T-helper 1 cell treated with Interleukin-12 subunit alpha and Interleukin-12 subunit beta and Interleukin-4 antibody, amounts not matched to agents 30 μg/mL and 1 μg/mL, for 36 hours (primary cell): Measurements from ENCODE around the gene PDCD1.
A peak's percentile ranks its signal among the peaks of the same experiment; 100 is the strongest.
"Not testable (repeated sequence)": the region's sequence is repeated elsewhere in the genome, so short reads cannot be mapped to it uniquely, and the experiment has no call there.

Source experiments
- H3K27ac Mint-ChIP-seq: one replicate; pipeline ENCODE4 v1.8.0; 2021; ENCODE audit warnings: mild to moderate bottlenecking, mixed read lengths
- H3K27me3 Mint-ChIP-seq: one replicate; pipeline ENCODE4 v1.8.0; 2021; ENCODE audit warnings: low read depth, mixed read lengths
- H3K36me3 Mint-ChIP-seq: one replicate; pipeline ENCODE4 v1.8.0; 2021; ENCODE audit warnings: low read depth, mixed read lengths
- H3K4me1 Mint-ChIP-seq: one replicate; pipeline ENCODE4 v1.8.0; 2021; ENCODE audit warnings: low read depth, mixed read lengths
- H3K4me3 Mint-ChIP-seq: one replicate; pipeline ENCODE4 v1.8.0; 2021; ENCODE audit warnings: mild to moderate bottlenecking, moderate library complexity, mixed read lengths
- H3K9me3 Mint-ChIP-seq: one replicate; pipeline ENCODE4 v1.8.0; 2021; ENCODE audit warnings: mixed read lengths

Gene PDCD1

DNA sequence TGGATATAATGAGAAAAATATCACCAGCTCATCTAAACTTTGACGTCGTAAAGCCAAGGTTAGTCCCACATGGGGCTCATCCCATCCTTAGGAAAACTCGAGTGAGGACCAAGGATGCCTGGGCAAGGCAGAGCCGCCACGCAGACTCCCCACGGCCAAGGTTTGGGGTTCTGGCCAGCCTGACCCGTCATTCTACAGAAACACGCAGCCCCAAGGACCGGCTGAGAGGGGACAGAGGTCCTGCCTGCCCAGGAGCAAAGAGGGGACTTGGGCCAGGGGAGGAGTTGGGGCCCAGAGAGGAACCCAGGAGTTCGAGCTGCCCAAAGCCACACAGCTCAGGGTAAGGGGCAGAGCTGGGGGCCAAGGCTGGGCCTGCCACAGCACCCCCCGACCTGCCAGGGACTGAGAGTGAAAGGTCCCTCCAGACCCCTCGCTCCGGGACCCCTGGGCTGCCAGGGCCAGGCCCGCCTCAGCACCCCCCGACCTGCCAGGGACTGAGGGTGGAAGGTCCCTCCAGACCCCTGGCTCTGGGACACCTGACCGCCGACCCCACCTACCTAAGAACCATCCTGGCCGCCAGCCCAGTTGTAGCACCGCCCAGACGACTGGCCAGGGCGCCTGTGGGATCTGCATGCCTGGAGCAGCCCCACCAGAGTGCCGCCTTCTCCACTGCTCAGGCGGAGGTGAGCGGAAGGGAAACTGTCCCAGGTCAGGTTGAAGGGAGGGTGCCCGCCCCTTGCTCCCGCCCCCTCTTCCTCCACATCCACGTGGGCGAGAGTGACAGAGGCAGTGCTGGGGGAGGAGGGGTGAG is at the start of gene PDCD1:
Gene PDCD1, minus strand, starts transcription at position 689 of the 811 bp plus-strand sequence. Its CDS starts 56 bp downstream, at position 633.
- H3K4me3 Mint-ChIP-seq: peak within 1 kb of the TSS; percentile 80
- H3K4me1 Mint-ChIP-seq: peaks cover 28% of the 10 kb centered on the region

DNA sequence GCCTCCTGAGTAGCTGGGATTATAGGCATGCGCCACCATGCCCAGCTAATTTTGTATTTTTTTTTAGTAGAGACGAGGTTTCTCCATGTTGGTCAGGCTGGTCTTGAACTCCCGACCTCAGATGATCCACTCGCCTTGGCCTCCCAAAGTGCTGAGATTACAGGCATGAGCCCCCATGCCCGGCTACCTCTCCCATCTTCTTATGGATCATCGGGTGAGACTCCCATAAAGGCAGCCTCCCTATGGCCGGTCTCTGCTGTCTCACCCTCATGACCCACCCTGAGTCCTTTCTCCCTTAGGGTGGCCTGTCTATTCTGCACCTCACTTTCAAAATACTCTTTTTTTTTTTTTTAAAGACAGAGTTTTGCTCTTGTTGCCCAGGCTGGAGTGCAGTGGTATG is 49.1 kb upstream of the PDCD1 start:
- not testable (repeated sequence) for H3K4me1 Mint-ChIP-seq

More for the DNA sequence above, at the start of gene PDCD1:
- Mint-ChIP-seq H3K36me3 (peaks cover 1% of the 10 kb centered on the region), H3K9me3 (no peaks in the 10 kb centered on the region), H3K27me3 (no peaks in the 10 kb centered on the region), H3K27ac (peak within 1 kb of the TSS; percentile 92)

DNA sequence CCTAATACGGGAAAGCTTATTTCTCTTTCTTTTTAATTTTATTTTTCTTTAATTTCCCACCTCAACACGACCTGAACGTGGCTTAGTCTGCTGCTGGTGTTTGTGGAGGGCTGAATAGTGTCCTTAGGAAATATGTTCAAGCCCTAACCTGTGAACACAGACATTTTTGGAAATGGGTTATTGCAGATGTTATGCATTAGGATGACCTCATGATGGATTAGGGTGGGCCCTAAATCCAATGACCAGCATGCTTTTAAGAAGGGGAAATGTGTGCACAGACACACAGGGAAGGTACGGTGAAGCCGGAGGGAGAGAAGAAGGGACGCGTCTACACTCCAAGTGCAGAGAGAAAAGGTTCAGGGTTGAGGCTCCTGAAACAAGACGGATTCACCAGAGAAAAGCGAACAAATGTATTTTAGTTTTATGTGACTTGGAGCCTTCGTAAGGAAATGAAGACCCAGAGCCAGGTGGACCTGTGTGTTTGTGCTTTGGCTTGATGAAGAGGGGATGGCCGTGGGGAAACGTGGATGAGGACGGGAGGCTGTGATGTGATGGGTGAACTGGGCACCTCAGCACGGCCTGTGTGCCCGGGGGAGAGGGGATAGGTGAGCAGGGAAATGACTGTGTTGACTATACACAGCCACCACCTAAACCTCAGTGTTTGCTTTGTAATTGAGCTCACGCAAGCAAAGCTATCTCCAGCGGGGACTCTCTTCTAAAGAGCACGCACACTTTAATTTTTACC is 48.3 kb upstream of the PDCD1 start:
- Mint-ChIP-seq H3K27me3 (no peaks in the 10 kb centered on the region), H3K4me3 (no peak overlapping the region), H3K4me1 (no peaks in the 10 kb centered on the region), H3K9me3 (no peaks in the 10 kb centered on the region), H3K36me3 (no peaks in the 10 kb centered on the region), H3K27ac (no peak overlapping the region)

More for the DNA sequence above, 49.1 kb upstream of the PDCD1 start:
- not testable (repeated sequence) for H3K4me3 Mint-ChIP-seq, H3K36me3 Mint-ChIP-seq, H3K27me3 Mint-ChIP-seq, H3K27ac Mint-ChIP-seq, H3K9me3 Mint-ChIP-seq

DNA sequence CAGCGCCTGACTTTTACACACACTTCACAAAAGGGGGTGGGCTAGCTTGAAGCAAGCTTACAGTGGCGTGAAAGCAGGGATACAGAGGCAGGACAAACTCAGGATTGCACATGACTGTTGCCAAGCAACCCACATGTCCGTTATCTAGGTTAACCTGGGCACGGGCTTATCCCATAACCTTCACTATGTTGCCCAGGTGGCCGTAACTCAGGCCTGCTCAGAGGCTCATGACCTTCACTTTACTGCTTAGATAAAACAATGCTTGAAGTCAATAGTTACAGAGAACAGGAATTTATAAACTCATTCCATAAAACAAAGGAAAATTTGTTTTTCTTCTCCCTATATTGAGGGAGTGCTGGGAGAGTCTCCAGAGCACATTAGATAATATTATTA is 47.7 kb upstream of the PDCD1 start:
- H3K9me3 Mint-ChIP-seq, H3K27me3 Mint-ChIP-seq, H3K36me3 Mint-ChIP-seq, H3K27ac Mint-ChIP-seq, H3K4me1 Mint-ChIP-seq, H3K4me3 Mint-ChIP-seq: not testable (repeated sequence)

DNA sequence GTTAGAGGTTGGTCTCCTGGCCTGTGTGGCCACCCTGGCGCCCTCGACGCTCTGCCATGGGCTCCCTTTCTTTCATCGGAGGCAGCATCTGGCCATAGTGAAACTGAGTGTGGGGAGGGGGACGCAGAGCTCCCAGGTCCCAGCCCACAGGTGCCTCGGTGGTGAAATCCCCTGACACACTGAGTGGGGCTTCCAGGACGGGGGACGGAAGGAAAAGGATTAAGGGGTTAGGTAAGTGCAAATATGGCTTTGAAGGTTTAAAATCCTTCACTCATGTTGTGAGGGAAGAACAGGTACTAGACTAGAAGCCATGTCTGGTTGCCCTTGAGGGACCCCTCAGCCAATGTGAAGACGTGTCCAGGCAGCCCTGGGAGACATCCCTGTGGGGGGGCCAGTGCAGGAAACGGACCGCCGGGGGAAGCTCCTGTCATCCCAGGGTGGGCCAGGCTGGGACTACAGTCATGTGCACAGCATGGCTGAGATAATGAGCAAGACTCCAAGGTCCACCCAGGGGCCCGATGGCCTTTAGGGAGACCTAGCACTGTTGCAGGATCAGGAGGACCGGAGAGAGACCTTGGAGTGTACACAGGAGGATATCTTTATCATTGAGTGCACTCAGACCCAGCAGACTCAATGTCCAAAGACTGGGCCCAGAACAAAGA is 47.2 kb upstream of the PDCD1 start:
- Mint-ChIP-seq H3K36me3 (no peaks in the 10 kb centered on the region), H3K27me3 (no peaks in the 10 kb centered on the region), H3K4me1 (peaks cover 1% of the 10 kb centered on the region), H3K27ac (no peak overlapping the region), H3K9me3 (no peaks in the 10 kb centered on the region), H3K4me3 (no peak overlapping the region)

DNA sequence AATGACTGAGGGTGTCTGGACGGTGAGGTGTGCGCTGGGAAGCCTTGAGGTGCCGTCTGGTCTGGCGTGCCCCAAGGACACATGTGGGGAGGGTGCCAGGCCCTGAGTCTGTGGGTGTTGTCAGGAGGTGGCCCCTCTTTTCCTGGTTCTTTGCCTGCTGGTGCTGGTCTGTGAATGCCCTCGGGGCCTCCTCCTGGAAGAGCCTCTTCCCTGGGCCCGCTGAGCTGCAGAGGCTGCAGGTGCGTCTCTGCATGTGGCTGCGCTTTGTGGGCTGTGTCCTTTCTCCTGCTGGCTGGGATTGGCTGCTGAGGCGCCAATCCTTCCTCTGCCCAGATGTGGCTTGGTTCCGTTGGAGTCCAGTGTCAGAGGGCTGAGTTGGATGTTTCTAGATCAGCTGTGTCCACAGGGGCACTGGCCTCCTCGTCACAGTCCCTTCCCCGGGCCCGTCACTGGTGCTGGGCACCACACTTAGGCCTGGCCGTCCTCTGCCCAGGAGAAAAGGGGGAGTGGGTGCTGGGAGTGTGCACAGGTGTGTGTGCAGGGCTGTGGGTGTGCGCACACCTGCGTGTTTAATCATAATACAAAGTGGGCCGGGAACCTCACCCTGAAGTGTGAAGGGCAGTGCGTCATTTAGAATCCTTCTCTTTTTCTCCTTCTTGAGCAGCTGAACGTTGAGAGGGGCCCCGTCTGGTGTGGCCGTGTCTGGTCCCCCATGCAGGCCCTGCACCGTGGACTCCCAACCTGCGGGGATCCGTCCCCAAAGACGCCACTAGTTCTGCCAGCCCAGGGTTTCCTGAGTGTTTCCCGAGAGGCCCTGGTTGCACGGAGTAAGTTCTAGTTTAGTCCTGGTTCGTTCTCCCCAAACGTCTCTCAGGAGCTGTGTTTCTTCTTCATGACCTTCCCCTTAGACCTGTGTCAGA is 46.4 kb upstream of the PDCD1 start:
- no peaks in the 10 kb centered on the region for H3K9me3 Mint-ChIP-seq
- H3K4me1 Mint-ChIP-seq: peaks cover 1% of the 10 kb centered on the region
- H3K4me3 Mint-ChIP-seq: no peak overlapping the region
- no peaks in the 10 kb centered on the region for H3K27me3 Mint-ChIP-seq
- H3K27ac Mint-ChIP-seq: no peak overlapping the region
- no peaks in the 10 kb centered on the region for H3K36me3 Mint-ChIP-seq

DNA sequence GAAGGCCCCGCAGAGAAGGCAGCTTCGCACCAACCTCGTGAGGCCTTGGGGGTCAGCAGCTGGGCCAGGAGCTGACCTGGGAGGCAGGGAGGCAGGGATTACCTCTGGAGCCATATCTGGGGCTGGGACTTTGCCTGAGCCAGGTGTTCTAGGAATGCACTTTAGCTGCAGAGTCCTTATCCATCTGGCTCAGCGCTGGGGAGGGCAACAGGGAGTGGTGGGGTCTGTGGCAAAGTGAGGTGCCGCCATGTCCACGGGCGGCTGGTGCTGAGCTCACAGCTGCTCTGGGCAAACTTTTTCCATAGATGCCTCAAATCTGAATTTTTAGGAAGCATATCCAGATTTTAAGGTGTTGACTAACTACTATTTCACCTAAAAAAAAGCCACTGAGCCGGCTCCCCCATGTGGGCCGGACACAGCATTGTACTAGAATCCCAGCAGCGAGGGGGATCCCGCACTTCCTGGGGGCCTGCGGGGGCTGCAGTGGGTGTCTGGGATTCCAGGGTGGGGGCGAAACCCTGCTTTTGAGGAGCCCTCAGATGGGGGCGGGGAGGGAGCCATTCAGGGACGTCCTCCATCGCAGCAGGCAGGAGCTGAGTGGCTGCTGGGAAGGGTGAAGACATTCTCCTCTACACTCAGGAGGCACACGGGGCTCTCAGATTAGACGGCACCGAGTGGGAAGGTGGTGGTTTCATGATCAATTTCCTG is 45.5 kb upstream of the PDCD1 start:
- no peak overlapping the region for H3K27ac Mint-ChIP-seq
- H3K4me3 Mint-ChIP-seq: no peak overlapping the region
- no peaks in the 10 kb centered on the region for H3K9me3 Mint-ChIP-seq
- no peaks in the 10 kb centered on the region for H3K27me3 Mint-ChIP-seq
- H3K4me1 Mint-ChIP-seq: peaks cover 1% of the 10 kb centered on the region
- H3K36me3 Mint-ChIP-seq: no peaks in the 10 kb centered on the region

DNA sequence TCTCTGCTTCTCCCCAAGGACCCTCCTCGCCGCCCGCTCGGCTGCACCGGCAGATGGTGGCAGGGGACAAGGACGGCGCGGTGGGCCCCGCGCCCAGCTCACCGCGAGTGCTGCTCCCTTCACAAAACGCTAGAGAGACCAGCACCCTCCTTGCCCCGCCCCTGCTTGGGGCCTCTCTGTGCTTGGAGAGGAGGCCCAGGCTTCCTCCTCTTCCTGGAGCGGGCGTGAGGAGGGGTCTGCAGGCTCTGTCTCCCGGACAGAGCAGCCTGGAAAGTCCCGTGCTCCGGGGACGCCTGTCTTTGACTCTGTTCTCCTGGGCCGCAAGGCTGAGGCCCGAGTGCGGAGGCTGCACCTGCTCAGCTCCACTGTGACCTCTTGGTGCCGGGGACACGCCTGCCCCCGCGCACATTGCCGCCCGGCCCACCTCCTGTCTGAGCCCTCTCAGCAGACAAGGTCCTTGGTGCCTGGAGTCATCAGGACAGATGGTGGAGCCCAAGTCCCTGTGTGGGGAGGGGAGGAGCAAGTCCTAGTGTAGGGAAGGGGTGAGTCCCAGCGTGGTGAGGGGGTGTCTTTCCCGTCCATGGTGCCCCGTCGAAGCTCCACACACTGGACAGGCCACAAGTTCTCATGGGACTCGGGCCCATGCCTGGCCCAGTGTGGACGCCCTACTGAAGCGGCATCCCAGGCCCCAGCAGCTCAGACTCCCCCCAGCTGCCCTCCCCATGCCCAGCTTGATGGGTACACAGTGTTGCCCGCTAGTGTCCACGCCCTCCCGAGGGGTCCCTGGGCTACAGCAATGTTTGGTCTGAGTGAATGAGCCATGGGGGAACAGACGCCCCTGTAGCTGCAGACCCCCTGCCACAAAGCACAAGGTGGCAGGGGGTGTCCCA is 44.7 kb upstream of the PDCD1 start:
- H3K4me1 Mint-ChIP-seq: peaks cover 1% of the 10 kb centered on the region
- no peaks in the 10 kb centered on the region for H3K36me3 Mint-ChIP-seq
- H3K9me3 Mint-ChIP-seq: no peaks in the 10 kb centered on the region
- H3K27me3 Mint-ChIP-seq: no peaks in the 10 kb centered on the region
- no peak overlapping the region for H3K27ac Mint-ChIP-seq
- H3K4me3 Mint-ChIP-seq: no peak overlapping the region

DNA sequence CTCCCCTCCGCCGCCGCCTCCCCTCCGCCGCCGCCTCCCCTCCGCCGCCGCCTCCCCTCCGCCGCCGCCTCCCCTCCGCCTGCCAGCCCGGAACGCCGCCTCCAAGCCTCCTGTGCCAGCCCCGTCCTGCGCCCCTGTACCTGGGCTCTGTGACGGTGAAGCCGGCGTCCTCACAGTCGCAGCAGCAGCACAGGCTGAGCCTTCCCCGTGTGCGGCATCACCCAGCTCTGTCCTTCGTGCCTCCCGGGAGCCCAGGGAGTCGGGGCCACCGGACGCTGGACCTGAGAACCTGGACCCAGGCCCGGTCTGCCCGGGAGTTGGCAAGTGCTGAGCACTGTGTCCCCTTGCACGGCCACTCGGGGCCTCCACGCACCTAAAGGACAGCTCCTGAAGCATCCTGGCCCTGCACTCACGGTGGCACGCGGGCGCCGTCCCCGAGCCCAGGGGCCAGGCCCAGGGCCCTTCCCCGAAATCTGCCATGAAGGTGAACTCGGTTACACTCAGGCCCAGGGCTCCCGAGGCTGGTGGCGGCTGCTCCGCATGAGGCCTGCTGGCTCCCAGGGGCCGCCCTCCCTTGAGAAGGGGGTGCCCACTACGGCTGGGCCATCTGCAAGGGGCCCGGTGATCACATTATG is 43.8 kb upstream of the PDCD1 start:
- Mint-ChIP-seq H3K36me3 (no peaks in the 10 kb centered on the region), H3K27ac (no peak overlapping the region), H3K27me3 (no peaks in the 10 kb centered on the region), H3K9me3 (no peaks in the 10 kb centered on the region), H3K4me3 (no peak overlapping the region), H3K4me1 (peaks cover 1% of the 10 kb centered on the region)

DNA sequence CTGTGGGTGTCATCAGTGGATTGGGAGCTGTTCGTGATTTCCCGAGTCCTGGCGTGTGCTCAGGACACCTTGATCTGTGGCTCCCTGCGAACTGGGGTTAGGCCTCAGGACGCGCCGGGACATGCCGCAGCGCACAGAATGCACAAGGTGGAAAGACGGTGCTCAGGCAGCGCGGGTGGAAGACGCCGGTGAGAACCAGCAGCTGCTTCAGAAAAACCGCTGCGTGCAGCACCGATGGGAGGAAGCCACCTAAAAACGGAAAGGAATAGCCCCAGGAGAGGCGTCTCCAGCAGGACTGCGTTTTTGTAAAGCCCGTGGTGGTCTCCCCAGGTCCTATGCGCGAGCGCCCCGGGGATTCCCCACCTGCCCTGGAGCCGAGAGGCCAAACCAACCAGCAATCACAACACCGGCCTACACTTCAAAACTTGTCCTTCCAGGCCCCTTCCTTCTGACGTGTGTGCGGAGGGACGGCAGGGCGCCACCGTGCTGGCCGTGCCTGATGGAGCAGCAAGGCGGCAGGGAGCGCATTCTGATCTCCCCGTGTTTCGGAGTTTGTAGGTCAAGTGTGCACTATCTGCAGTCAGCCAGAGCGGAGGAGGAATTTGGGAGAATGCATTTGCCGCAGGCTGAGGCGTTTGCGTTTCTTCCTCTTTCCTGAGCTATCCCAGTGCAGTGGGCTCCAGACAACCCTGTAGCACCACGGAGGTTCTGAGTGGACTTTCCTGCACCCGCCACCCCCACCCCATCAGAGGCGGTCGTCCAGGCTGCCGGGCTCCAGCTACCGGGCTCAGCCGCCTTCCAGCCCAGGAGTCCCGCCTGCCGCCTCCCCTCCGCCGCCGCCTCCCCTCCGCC is 43.0 kb upstream of the PDCD1 start:
- no peak overlapping the region for H3K4me3 Mint-ChIP-seq
- H3K27ac Mint-ChIP-seq: no peak overlapping the region
- no peaks in the 10 kb centered on the region for H3K9me3 Mint-ChIP-seq
- no peaks in the 10 kb centered on the region for H3K36me3 Mint-ChIP-seq
- no peaks in the 10 kb centered on the region for H3K27me3 Mint-ChIP-seq
- peaks cover 3% of the 10 kb centered on the region for H3K4me1 Mint-ChIP-seq

DNA sequence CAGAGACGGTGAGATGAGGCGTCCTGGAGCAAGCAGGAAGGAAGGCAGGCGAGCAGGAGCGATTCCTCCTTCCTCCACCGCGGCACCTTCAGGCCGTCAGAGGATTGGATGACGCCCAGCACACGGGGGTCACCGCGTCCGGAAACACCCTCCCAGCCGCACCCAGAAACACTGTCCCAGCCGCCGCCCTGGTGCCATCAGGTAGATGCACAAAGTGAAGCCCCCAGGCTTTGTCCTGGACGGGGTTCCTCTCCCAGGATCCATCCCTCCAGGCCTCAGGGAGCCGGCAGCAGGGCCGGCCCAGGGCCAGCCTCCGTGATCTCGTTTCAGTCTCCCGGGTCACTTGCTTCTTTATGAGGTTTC is 42.3 kb upstream of the PDCD1 start:
- no peak overlapping the region for H3K4me3 Mint-ChIP-seq

More for the DNA sequence above, 42.3 kb upstream of the PDCD1 start:
- Mint-ChIP-seq H3K4me1 (peaks cover 3% of the 10 kb centered on the region), H3K9me3 (no peaks in the 10 kb centered on the region), H3K27ac (no peak overlapping the region), H3K27me3 (no peaks in the 10 kb centered on the region), H3K36me3 (no peaks in the 10 kb centered on the region)
